KOPT-K1 (cell line): ENCODE measurements around the gene SEZ6L.

Experiments
- H3K27ac ChIP-seq: fragments of 200-600 bp; sonication (generic); 2 replicates; pipeline ENCODE4 v1.5.1; 2016; ENCODE audit warnings: antibody characterized with exemption, mild to moderate bottlenecking, low read depth, low read length; ENCODE audit not compliant: poor library complexity, severe bottlenecking
- H3K36me3 ChIP-seq: fragments of 200-600 bp; sonication (generic); 2 replicates; pipeline ENCODE4 v1.5.1; 2017; ENCODE audit warnings: antibody characterized with exemption, mild to moderate bottlenecking, low read length, moderate library complexity; ENCODE audit not compliant: insufficient read depth
- H3K9me3 ChIP-seq: fragments of 200-600 bp; sonication (generic); 2 replicates; pipeline ENCODE4 v1.5.1; 2017; ENCODE audit warnings: antibody characterized with exemption, low read length, mild to moderate bottlenecking; ENCODE audit not compliant: insufficient read depth, poor library complexity, severe bottlenecking

Gene SEZ6L

DNA sequence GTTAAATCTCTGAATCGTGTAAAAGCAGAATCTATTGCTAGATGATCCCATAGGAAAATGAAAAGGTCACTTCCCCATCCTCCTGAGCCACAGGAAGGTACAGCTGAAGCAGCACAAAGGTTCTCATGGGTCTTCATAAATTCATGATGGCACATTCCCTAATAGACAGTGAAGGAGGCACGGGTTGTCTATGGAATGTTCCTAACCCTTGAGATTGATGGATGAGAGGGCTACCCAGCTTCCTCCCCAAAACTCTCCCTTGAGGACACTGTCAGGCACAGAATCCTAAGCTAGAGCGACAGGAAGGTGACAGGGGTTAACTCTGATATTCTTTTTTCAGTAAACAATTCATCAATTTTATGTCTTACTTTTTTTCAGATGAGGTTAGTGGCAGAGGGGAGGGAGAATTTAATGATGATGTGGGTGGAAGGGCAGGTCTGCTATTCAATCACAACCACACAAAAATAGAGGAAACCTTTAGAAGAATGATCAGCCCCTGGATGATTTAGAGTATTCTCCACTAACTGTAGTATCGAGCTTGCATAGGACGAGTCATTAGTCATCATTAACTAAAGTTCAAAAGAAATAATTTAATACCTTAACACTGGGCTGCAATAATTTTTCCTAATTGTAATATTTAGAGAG, 33.1 kb downstream of the SEZ6L start:
- Histone ChIP-seq H3K36me3 (no peaks in the 10 kb centered on the region), H3K9me3 (no peaks in the 10 kb centered on the region), H3K27ac (no peak overlapping the region)

DNA sequence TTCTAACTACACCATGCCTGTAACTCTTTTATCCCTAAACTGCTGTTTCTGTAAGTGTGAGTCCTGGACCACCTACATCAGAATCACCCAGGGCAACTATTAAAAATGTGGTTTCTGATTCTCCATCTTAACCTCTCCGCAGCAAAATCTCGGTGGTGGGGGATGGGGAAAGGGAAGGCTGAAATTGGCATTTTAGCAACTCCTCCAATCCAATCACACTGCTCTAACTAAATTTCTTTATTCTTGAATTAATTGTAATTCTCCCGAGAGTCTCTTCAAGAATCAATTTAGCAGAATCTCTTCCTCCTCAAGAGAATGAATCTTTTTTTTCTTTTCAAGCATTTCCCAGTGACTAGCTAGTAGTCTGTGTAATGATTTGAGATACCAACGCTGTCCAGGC, 36.2 kb downstream of the SEZ6L start:
- H3K27ac ChIP-seq: no peak overlapping the region
- no peaks in the 10 kb centered on the region for H3K36me3 ChIP-seq

DNA sequence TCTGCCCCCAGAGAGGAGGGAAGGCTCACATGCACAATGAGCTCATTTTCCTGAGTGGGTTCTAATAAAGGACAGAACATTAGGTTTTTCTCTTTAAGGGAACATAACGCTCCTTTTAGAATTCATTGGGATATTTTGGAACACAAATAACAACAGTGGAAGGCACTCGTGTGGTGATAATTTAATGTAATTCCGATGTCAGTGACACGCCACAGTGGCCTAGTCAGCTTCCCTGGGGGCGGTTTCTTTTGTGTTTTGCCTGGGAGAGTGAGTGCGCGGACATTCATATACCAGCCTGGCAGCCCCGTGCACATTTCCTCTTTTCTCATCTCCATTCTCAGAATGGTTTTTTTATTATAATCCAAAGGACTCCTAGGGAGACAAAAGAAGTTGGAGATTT, 41.1 kb downstream of the SEZ6L start:
- Histone ChIP-seq H3K27ac (no peak overlapping the region), H3K9me3 (peaks cover 3% of the 10 kb centered on the region), H3K36me3 (no peaks in the 10 kb centered on the region)

More for the DNA sequence above, 36.2 kb downstream of the SEZ6L start:
- H3K9me3 ChIP-seq: peaks cover 3% of the 10 kb centered on the region

DNA sequence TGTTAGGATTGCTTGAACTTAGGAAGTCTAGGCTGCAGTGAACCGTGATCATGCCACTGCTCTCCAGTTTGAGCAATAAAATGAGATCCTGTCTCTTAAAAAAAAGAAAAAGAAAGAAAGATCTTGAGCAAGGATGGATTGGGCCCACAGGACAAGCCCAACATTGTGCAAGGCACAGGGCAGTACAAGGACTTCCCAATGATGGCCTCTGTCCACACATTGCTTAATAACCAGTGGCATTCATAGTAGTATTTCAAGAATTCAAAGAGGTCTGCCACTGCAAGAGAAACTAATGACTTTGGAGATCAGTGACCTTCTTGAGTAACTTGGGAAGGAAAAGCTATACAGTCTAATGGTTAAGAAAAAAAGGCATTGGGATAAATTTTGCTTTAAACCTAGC, 44.6 kb downstream of the SEZ6L start:
- no peaks in the 10 kb centered on the region for H3K36me3 ChIP-seq
- H3K27ac ChIP-seq: no peak overlapping the region
- peaks cover 3% of the 10 kb centered on the region for H3K9me3 ChIP-seq

DNA sequence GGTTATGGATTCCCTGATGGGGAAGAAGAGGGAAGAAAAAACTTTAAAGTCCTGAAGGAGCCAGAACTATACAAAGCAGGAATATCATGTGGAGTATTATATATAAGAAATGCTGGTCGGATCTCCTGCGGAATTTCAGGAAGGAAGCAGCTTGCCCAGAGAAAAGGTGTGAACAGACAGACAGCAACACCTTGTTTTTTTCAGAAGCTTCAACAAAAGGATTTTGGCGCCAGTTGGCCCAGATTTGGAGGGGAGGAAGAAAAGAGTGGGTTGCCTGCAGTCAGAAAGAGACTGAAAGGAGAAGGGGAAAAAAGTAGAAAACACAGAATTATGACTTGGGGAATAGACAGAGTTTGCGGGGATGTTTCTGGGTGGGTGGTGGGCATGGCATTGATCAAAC, 45.2 kb downstream of the SEZ6L start:
- Histone ChIP-seq H3K36me3 (no peaks in the 10 kb centered on the region), H3K9me3 (peaks cover under 1% of the 10 kb centered on the region)

DNA sequence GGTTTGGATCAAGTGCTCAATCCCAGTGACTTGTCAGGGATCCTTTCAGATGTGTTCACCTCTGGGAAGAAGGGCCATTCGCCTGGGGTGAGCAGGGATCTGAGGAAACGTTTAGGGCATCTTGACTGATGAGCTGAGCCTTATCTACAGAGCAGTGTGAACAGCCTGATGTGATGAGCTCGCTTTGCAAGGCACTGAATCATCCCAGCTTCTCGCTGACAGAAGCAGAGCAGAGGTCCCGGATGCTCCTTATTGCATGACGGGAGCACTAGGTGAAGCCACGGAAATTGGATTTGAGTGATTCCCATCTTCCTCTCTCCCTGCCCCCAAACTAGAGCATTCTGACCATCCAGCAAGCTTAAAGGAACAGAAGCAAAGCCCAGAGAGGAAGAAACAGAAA, 46.5 kb downstream of the SEZ6L start:
- Histone ChIP-seq H3K9me3 (no peaks in the 10 kb centered on the region), H3K36me3 (no peaks in the 10 kb centered on the region), H3K27ac (no peak overlapping the region)

More for the DNA sequence above, 45.2 kb downstream of the SEZ6L start:
- no peak overlapping the region for H3K27ac ChIP-seq

DNA sequence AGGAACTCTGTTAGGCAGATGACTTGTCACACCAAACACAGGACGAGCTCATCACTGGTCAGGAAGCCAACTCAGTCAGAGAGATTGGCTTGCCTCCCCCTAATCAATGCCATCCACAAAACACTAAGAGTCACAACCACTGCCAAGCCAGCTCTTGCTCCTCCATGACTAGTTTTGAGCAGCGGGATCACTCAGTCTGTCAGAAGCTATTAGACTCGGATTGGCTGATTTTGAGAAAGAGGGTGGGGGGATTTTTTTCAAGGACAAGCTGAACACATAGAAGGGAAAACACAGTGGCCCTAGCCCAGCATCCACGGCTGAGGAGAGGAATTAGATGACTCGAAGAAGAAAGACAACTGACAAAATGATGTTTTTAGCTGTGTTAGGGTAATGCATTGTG, 55.9 kb downstream of the SEZ6L start:
- Histone ChIP-seq H3K36me3 (no peaks in the 10 kb centered on the region), H3K9me3 (peaks cover 5% of the 10 kb centered on the region), H3K27ac (no peak overlapping the region)

DNA sequence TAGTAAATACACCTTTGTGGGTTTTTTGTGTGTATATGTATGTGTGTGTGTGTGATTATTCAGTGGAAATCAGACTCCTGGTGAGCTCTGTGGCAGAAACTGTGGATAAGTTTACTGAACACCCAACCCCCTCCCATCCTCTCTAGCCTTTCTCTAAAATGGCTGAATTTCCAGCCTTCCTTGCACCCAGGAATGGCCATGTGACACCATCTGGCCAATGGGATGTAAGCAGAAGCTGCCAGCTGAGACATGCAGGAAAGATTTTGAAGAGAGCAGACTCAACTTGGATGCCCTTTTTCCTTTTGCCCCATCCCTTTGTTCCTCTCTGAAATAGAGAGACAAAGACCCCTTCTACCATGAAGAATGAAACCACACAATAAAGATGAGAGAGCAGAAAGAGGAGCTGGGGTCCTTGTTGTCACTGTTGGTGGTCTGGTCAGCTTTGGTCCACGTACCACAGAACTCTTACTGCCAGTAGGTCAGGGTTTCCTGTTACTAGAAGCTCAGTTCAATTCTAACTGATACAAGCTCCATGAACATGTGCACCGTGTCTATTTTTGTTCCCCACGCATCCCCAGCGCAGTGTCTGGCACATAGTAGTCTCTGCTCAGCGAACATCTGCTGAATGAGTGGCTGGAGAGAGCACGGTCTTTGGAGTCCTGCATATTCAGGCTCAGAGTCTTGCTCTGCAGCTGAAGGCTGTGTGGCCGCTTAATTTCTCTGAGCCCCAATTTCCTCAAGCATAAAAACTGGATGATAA, 57.5 kb downstream of the SEZ6L start:
- no peaks in the 10 kb centered on the region for H3K36me3 ChIP-seq
- H3K27ac ChIP-seq: no peak overlapping the region
- peaks cover 5% of the 10 kb centered on the region for H3K9me3 ChIP-seq

DNA sequence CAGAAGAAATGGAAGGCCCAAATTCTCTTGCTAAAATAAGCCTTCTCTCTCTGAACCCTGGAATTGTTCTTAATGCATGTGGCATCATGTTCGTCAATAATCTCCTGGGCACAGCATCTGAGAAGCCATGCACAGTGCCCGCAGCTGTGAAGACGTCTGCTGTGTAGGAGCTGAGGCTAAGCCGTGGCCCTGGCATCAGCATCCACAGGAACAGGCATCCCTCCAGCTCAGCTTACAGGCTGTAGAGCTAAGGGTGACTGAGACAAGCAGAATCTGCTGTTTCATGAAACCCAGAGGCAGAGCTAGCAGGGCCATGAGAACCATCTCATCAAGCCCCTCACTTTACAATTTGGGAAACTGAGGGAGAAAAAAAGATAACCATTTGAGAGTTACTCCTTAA, 60.6 kb downstream of the SEZ6L start:
- H3K9me3 ChIP-seq: peaks cover 5% of the 10 kb centered on the region
- no peak overlapping the region for H3K27ac ChIP-seq
- no peaks in the 10 kb centered on the region for H3K36me3 ChIP-seq

DNA sequence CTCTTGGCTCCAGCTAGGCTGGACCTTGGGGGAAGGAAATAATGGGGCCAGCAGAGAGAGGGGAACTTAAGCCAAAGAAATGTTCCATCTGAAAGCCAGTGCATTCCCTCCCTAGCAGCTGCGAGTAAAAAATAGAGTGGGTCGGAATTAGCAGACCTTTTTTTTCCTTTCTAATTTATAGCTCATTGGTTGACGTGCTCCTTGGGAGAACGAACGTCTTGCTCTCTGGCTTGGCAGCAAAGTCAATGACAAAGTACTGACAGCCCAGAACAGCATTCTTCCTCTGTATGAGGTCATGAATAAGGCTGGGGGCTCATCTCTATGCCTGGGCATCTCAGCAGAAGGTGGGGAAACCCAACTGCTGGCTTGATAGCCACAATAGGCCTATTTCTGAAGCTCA, 65.0 kb downstream of the SEZ6L start:
- H3K27ac ChIP-seq: no peak overlapping the region
- H3K9me3 ChIP-seq: no peaks in the 10 kb centered on the region
- no peaks in the 10 kb centered on the region for H3K36me3 ChIP-seq

DNA sequence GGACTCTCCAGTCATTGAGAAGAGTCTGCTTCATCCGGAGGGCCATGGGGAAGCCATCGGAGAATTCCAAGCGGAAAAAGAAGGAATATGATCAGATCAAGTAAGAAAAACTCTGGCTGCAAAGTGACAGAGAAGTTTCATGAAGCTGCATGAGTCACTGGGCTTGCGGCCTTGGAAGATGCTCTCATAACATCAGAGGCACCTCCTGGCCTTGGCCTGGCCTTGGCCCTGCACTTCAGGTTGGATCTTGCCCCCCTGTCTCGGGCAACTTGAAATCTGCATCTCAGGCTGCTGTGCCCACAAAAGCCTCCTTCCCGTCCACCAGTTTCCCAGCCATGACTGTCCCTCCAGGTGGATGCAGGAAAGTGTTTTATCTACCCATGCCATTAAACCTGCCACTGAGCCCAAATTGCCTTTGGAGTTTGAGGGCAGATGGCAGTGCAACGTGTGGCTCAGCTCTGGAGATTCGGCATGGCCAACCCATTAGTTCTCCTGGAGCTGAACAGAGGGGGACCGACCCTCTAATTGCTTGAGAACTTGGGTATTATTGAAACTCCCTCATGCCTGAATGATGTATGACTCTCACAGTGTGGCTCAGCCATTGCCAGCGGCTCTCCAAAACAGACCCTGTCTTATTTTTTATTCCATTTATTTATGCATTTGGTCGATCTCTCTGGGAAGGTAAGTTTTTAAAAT, 66.7 kb downstream of the SEZ6L start:
- no peaks in the 10 kb centered on the region for H3K9me3 ChIP-seq
- H3K27ac ChIP-seq: no peak overlapping the region
- no peaks in the 10 kb centered on the region for H3K36me3 ChIP-seq

DNA sequence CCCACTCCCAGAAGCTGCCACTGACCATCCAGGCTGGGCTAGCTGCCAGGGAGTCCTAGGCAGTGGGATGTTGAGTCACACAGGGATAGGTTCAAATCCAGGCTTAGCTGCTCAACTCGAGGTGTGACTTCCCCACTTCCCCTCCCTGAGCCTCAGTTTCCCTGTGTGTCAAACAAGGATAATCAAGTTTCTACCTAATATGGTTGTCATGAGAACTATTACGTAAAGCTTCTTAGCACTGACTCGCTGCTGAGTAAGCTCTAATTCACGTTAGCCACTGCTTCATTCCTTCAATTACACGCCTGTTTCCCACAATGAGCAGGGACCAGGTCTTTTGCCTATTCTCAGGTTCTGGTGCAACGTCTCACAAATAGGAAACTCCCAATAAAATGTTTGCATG, 67.7 kb downstream of the SEZ6L start:
- Histone ChIP-seq H3K36me3 (no peaks in the 10 kb centered on the region), H3K27ac (no peak overlapping the region), H3K9me3 (no peaks in the 10 kb centered on the region)

DNA sequence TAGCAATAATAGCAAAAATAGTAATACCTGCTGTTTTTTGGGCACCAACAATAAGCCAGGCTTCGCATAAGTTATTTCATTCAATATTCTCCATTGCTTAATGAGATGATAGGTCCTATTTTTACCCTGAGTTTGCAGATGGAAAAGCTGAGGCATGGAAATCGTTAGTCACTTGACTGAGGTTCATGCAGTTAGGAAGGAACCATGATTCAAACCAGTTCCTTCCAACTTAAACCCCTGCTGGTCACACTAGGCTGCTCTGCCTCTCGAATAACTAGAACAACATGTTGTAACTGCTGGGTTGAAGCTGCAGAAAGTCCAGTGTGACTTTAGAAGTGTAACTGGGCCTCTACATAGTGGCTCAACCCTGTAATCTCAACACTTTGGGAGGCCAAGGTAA, 69.3 kb downstream of the SEZ6L start:
- Histone ChIP-seq H3K9me3 (no peaks in the 10 kb centered on the region), H3K36me3 (no peaks in the 10 kb centered on the region), H3K27ac (no peak overlapping the region)

DNA sequence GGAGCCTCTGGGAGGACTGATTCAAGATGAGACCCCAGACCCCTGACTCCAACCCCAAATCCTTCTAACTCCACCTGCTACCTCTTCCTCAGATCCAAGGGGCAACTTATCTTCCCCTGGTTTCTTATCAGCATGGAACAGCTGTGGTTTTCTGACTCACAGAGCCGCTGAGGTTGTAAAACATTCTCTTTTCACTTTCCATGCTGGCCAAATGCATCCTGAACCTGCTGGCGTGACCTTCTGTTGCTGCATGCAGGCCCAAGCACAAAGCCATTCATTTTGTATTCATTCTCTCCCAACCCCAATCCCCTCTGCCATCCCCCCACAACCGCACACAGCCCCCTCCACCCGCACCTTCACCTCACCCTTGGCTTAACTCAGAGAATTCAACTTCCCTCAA, 70.3 kb downstream of the SEZ6L start:
- Histone ChIP-seq H3K27ac (no peak overlapping the region), H3K36me3 (no peaks in the 10 kb centered on the region), H3K9me3 (no peaks in the 10 kb centered on the region)

DNA sequence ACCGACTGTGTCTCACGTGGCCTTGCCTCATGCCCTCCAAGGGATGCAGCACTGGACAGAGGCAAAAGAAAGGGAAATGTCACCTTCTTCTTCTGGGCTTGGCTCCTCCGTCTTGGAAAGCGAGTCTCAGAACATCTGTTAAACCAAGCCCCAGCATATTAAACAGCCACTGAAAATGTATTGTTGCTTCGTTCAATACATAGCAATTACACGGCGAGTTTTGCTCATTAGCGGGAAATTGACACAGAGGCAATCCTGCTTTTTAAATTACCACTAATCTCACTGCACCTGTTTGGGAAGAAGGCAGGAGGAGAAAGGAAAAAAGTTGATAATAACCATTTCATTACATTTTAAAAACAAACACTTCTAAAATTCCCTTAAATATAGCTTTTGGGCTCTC, 72.1 kb downstream of the SEZ6L start:
- Histone ChIP-seq H3K27ac (no peak overlapping the region), H3K36me3 (no peaks in the 10 kb centered on the region)

More for the DNA sequence above, 72.1 kb downstream of the SEZ6L start:
- no peaks in the 10 kb centered on the region for H3K9me3 ChIP-seq
